Activated CD4-positive, alpha-beta T cell treated with anti-CD3 and anti-CD28 coated beads, Interleukin-2, amount 10 ng/mL, durations not matched to agents 24 days and 14 days (primary cell): Measurements from ENCODE around the gene PTPN13. TPM values are rescaled to one million over a fixed set of nuclear protein-coding genes. Genes with fewer than 3 reads are reported as not detected.

Source experiments
- DNase-seq: peaks from one replicate; pipeline ENCODE4 v3.0.0; 2022
- H3K27ac Mint-ChIP-seq: one replicate; pipeline ENCODE4 v1.8.0; 2022; ENCODE audit warnings: mild to moderate bottlenecking, mixed read lengths
- H3K27me3 Mint-ChIP-seq: one replicate; pipeline ENCODE4 v1.8.0; 2022; ENCODE audit warnings: mixed read lengths
- H3K36me3 Mint-ChIP-seq: one replicate; pipeline ENCODE4 v1.8.0; 2022; ENCODE audit warnings: low read depth, mild to moderate bottlenecking, mixed read lengths
- H3K4me1 Mint-ChIP-seq: one replicate; pipeline ENCODE4 v1.8.0; 2021; ENCODE audit warnings: mixed read lengths
- H3K4me3 Mint-ChIP-seq: one replicate; pipeline ENCODE4 v1.8.0; 2022; ENCODE audit warnings: mild to moderate bottlenecking, moderate library complexity, mixed read lengths
- H3K9me3 Mint-ChIP-seq: one replicate; pipeline ENCODE4 v1.8.0; 2021; ENCODE audit warnings: mixed read lengths
- intact Hi-C: fragments of 100-400 bp; cut with micrococcal nuclease; formaldehyde crosslinking; loops from one replicate; pipeline ENCODE4 v1.15.1; 2023
- total RNA-seq: library from RNA; stranded (reverse); gene quantifications from 2 replicates; pipeline ENCODE4 v1.2.3, GENCODE V29; 2022

PTPN13 gene
- total RNA-seq, 1 donor from 2014 or later, result 0.26 TPM

DNA sequence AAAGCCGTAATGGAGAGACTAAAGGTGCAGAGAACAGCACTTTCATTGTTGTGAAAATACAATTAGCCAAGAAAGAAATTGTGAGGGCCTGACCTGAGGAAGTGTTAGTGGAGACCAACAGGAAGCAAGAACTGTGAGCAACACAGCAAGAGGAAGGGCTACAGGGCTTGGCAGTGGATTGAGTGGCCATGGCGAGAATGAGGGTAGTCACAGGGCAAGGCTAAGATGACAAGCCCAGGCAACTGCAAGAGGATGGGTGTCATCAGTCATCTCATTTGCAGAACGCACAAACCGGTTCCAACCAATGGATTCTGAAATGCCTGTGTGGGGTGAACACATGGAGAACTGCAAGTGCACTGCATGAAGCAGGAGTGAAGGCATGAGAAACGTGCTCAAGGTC is 251.5 kb downstream of the PTPN13 start:
- intact Hi-C loops, result no loop called here
- Mint-ChIP-seq H3K4me1 (no peaks in the 10 kb centered on the region), H3K27me3 (peaks cover 3% of the 10 kb centered on the region)

DNA sequence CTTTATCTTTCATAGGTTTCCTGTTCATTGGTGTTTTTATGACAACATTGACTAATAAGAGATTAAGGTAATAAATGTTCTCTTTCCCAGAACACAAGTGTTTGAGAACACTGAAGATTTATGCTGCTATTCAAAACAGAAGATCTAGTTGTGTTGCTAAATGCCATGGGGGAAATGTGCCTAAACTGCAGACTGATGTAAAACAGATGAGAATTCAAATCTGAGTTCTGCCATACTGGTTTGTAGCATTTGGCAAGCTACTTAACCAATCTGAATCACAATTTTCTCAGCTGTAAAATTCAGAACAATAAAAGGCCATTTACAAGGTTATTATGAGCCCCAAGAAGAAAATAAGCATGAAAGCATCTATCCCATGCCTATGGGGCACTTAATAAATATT is 252.8 kb downstream of the PTPN13 start:
- no peak for DNase-seq
- H3K36me3 Mint-ChIP-seq, result no peaks in the 10 kb centered on the region
- peaks cover 3% of the 10 kb centered on the region for H3K27me3 Mint-ChIP-seq
- H3K9me3 Mint-ChIP-seq, result no peaks in the 10 kb centered on the region
- H3K4me1 Mint-ChIP-seq, result no peaks in the 10 kb centered on the region
- intact Hi-C loops, result no loop called here
- H3K4me3 Mint-ChIP-seq, result no peak overlapping the region
- H3K27ac Mint-ChIP-seq, result no peak overlapping the region

More for the DNA sequence above, 251.5 kb downstream of the PTPN13 start:
- Mint-ChIP-seq H3K27ac (no peak overlapping the region), H3K9me3 (no peaks in the 10 kb centered on the region), H3K4me3 (no peak overlapping the region), H3K36me3 (no peaks in the 10 kb centered on the region)
- DNase-seq, result no peak

DNA sequence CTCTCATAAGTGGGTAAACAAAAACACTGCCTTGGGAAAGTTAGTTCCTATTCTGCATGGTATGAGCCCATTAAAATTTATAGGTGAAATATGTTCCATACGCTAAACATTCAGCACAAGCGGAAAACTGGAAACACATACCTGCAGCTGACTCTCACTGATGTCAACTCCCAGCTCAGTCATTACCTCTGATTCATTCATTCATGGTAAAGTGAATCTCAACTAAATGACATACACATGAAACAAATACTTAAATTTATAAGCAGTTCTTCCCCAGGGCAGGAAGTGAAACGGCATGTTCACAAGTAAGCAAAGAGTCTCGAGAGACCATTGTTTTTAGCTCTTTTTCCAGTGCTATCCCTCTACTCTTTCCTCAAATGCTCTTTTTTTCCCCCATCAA is 253.5 kb downstream of the PTPN13 start:
- intact Hi-C loops, result no loop called here
- no peak for DNase-seq
- H3K27ac Mint-ChIP-seq, result no peak overlapping the region
- no peaks in the 10 kb centered on the region for H3K4me1 Mint-ChIP-seq
- no peak overlapping the region for H3K4me3 Mint-ChIP-seq
- peaks cover 3% of the 10 kb centered on the region for H3K27me3 Mint-ChIP-seq
- no peaks in the 10 kb centered on the region for H3K36me3 Mint-ChIP-seq
- no peaks in the 10 kb centered on the region for H3K9me3 Mint-ChIP-seq

DNA sequence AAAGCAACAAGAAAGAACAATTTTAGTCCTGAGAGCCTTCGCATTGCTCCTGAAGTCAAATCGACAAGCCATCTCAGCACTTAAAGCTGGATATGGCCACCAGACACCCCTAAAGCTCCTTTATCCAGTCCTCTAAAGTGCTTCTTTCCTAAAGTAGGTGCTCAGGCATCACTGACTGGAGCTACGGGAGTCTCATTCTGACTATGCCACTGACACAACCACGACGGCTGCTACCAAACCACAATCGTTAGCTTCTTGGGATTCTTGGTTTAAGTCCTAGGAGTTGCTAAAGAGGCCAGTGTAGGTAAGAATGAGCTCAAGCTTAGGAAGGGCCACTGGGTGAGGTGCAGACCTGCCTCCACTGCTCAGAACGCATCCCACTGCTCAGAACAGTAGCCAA is 254.0 kb downstream of the PTPN13 start:
- no peak overlapping the region for H3K4me3 Mint-ChIP-seq
- no peak overlapping the region for H3K27ac Mint-ChIP-seq
- DNase-seq, result no peak
- peaks cover 3% of the 10 kb centered on the region for H3K27me3 Mint-ChIP-seq
- H3K9me3 Mint-ChIP-seq, result no peaks in the 10 kb centered on the region
- H3K36me3 Mint-ChIP-seq, result no peaks in the 10 kb centered on the region
- intact Hi-C loops, result no loop called here
- H3K4me1 Mint-ChIP-seq, result no peaks in the 10 kb centered on the region

DNA sequence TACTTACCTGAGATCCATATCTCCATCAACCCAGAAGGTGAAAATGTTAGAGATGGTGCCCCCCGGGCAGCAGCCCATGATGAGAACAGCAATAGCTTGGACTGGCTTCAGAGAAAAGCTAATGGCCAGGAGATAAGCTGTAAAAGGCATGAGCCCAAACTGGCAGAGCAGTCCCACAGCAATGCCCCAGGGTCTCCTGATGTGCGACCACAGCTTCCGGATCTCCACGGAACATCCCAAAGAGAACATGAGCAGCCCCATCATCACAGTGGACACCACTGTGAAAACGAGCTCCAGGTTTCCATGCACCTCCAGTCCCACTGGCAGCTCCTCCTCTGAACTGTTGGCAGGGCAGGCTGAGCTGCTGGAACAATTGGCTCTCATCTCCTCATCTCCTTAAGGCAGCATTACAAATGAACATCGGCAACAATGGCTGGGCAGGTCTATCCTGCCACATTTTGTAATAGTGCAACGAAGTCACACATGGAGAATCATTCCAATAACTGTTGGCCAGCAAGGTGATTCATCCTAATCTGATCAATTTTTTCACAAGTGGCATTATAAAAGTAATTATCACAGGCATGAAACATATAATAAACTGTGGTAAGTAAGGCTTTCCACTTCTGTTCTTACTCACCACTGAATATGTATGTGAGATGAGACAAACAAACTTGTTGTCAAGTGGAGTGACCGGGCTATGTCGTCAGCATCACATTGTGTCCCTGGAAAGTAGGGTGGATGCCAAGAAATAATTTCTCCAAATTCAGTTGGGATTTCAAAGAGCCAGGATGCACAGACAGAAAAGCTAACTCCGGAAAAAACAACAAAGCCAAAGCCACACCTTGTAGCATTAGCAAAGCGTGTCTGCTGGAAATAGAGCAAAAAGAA is 254.9 kb downstream of the PTPN13 start, which contains the start of gene SLC10A6:
TSS of gene SLC10A6 (minus strand) at position 653 of the 888 bp plus-strand sequence. CDS start at position 384, 269 bp downstream.
- Mint-ChIP-seq H3K27me3 (peaks cover 3% of the 10 kb centered on the region), H3K27ac (no peak within 1 kb of the TSS), H3K4me1 (no peaks in the 10 kb centered on the region), H3K9me3 (no peaks in the 10 kb centered on the region), H3K4me3 (no peak within 1 kb of the TSS), H3K36me3 (no peaks in the 10 kb centered on the region)
- DNase-seq, result no peak
- intact Hi-C loops, result no loop called here

DNA sequence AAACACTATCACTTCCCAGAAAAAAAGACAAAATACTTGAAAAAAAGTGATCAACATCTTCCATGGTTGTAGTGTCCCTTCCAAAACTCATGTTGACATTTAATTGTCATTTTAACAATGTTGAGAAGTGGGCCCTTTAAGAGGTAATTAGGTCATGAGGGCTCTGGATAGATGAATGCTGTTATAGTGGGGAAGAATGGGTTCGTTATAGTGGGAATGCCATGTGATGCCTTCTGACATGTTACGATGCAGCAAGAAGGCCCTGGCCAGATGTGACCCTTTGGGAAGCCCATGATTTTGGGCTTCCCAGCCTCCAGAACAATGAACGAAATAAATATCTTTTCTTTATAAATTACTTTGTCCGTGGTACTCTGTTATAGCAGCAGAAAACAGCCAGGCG is 259.1 kb downstream of the PTPN13 start:
- H3K4me3 Mint-ChIP-seq, result no peak overlapping the region
- no peaks in the 10 kb centered on the region for H3K36me3 Mint-ChIP-seq
- no peak for DNase-seq
- intact Hi-C loops, result no loop called here
- H3K4me1 Mint-ChIP-seq, result no peaks in the 10 kb centered on the region
- peaks cover 6% of the 10 kb centered on the region for H3K27me3 Mint-ChIP-seq
- H3K27ac Mint-ChIP-seq, result no peak overlapping the region
- no peaks in the 10 kb centered on the region for H3K9me3 Mint-ChIP-seq

DNA sequence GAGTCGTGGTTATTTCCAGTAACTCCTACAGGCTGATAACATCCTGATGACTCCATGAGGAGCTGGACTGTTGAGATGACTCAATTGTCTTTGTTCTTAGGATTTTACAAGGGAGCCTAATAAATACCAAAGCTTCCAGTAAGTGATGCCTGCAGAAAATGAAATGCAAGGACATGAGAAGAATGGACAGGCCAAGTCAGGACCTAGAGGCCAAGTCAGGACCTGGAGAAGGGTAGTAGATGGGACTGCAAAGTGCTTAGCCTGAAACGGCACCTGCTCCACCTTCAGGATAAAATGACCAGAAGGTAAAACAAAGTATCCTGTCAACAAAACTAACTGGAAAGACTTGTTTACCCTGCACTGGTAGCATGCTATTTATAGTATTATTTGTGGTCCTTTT is 261.5 kb downstream of the PTPN13 start:
- no peak overlapping the region for H3K27ac Mint-ChIP-seq
- H3K27me3 Mint-ChIP-seq, result peaks cover 3% of the 10 kb centered on the region
- no peak for DNase-seq
- H3K4me1 Mint-ChIP-seq, result no peaks in the 10 kb centered on the region
- H3K4me3 Mint-ChIP-seq, result no peak overlapping the region
- H3K9me3 Mint-ChIP-seq, result no peaks in the 10 kb centered on the region
- no peaks in the 10 kb centered on the region for H3K36me3 Mint-ChIP-seq
- intact Hi-C loops, result no loop called here

DNA sequence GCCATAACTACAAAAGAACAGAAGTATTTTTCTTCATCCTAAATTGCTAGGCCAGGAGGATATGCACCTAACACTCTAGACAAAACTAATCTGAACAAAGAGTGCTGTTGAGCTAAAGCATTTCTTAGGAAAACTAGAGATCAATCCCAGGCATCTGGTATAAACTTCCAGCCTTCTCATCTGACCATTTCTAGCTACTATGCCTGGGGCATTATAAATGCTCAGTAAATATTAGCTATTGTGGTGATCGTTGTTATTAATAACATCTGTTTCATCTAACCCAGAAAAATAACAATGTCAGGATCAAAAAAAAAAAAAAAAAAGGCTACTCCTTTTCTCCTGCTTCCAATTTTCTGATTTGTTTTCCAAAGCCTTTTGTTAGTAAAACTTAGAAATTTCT is 262.8 kb downstream of the PTPN13 start:
- Mint-ChIP-seq H3K27ac (no peak overlapping the region), H3K4me3 (no peak overlapping the region), H3K36me3 (no peaks in the 10 kb centered on the region), H3K9me3 (no peaks in the 10 kb centered on the region), H3K4me1 (no peaks in the 10 kb centered on the region), H3K27me3 (peaks cover 3% of the 10 kb centered on the region)
- intact Hi-C loops, result no loop called here
- no peak for DNase-seq

DNA sequence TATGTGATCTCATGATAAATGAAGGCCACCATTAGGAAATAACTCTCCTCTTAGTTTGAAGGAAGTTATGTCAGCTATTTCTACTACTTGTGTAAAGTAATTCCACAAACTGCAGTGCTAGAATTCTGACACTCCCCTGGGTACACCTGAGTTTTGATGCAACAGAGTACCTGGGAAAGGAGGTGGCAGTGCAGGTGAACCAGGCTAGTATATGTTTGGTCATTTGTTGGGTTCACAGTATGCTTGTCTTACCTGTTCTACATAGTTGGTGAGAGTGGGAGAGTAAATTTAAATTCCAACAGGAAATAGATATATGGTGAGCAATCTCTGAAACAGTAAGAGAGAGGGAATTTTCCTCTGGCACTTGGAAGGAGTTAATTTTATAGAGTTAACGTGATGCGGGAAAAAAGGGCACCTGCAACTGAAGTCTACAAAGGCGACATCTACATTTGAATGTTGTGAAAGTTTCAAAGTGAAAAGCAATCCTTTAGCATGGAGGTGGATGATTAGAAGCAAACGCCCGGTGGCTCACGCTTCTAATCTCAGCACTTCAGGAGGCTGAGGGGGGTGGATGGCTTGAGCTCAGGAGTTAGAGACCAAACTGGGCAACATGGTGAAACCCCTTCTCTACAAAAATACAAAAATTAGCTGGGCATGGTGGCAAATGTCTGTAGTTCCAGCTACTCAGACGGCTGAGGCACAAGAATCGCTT is 263.4 kb downstream of the PTPN13 start:
- Mint-ChIP-seq H3K27ac (no peak overlapping the region), H3K9me3 (no peaks in the 10 kb centered on the region), H3K4me1 (no peaks in the 10 kb centered on the region), H3K4me3 (no peak overlapping the region), H3K36me3 (no peaks in the 10 kb centered on the region), H3K27me3 (peaks cover 3% of the 10 kb centered on the region)
- intact Hi-C loops, result no loop called here
- no peak for DNase-seq

Other genes with a start within 250 kb of the PTPN13 start
- not detected in 2 replicates for gene MAPK10, start 234.3 kb upstream of the PTPN13 start, total RNA-seq